GM12878 (cell line): ENCODE data around the gene ANTXR1. TPM values are rescaled to one million over a fixed set of nuclear protein-coding genes. Genes with fewer than 3 reads are reported as not detected.

ENCODE experiments used
- ATAC-seq: fragments of 200-7000 bp; cut with Tn5 transposase; 3 replicates; pipeline ENCODE4 v1.9.1; 2020; ENCODE audit warnings: mild to moderate bottlenecking, moderate library complexity
- BruUV-seq: library from RNA; stranded (reverse); fragments of 400-500 nt; replicated peaks from 2 replicates; lab custom pipeline; 2021; lab: Mats Ljungman, UMichigan
- CTCF ChIA-PET: fragments of 300-600 bp; sonication (Branson Sonifier 250); formaldehyde crosslinking; extraction: SDS; loops from one replicate; lab custom pipeline; 2021; ENCODE audit warnings: inconsistent platforms; lab: Yijun Ruan, JAX
- POLR2A ChIA-PET: fragments of 350-600 bp; formaldehyde crosslinking; extraction: SDS; loops from one replicate; lab custom pipeline; 2021; ENCODE audit warnings: inconsistent platforms; lab: Charles Lee
- RAD21 ChIA-PET: fragments of 300-600 bp; sonication (Branson Sonifier 250); formaldehyde crosslinking; loops from one replicate; lab custom pipeline; 2023; ENCODE audit warnings: antibody characterized with exemption; ENCODE audit not compliant: unreplicated experiment; lab: Charles Lee
- SMC1A ChIA-PET: fragments of 300-600 bp; sonication (Branson Sonifier 250); formaldehyde crosslinking; loops from one replicate; lab custom pipeline; 2023; ENCODE audit not compliant: unreplicated experiment, uncharacterized antibody; lab: Charles Lee
- DNase-seq: peaks from one replicate; pipeline ENCODE4 v3.0.0-alpha.2; 2011; ENCODE audit warnings: low read depth, low spot score
- FAIRE-seq: peaks from 3 replicates; lab custom pipeline; 2011; peaks lifted over from hg19 to GRCh38; lab: Jason Lieb, UNC
- H2AFZ ChIP-seq: 2 replicates; pipeline ENCODE4 v1.6.0; 2011; ENCODE audit warnings: low read depth, low read length, control low read depth; ENCODE audit not compliant: control insufficient read depth
- H3K27ac ChIP-seq: 2 replicates; pipeline ENCODE4 v1.5.1; 2011; ENCODE audit warnings: control low read depth; ENCODE audit not compliant: control insufficient read depth, insufficient read depth
- H3K27me3 ChIP-seq, 2 experiments: replicated peaks in 1 of 2; 2 replicates each; pipeline versions ENCODE4 v1.6.0 to v1.6.1; 2011; ENCODE audit warnings: low read length in 1 of 2; ENCODE audit not compliant: control insufficient read depth in 2 of 2, insufficient read depth in 2 of 2
- H3K36me3 ChIP-seq, 2 experiments: 2 replicates each; pipeline ENCODE4 v1.5.1; 2011; ENCODE audit warnings: low read length in 1 of 2; ENCODE audit not compliant: control insufficient read depth in 2 of 2, insufficient read depth in 2 of 2
- H3K4me1 ChIP-seq: 2 replicates; pipeline ENCODE4 v1.6.1; 2011; ENCODE audit warnings: mild to moderate bottlenecking, low read length, moderate library complexity, mixed read lengths; ENCODE audit not compliant: control insufficient read depth, insufficient read depth
- H3K4me2 ChIP-seq: 2 replicates; pipeline ENCODE4 v1.6.0; 2011; ENCODE audit warnings: control low read depth; ENCODE audit not compliant: control insufficient read depth, insufficient read depth
- H3K4me3 ChIP-seq: fragments of 200-600 bp; sonication (generic); 2 replicates; pipeline ENCODE4 v1.5.1; 2016
- H3K79me2 ChIP-seq: 2 replicates; pipeline ENCODE4 v1.6.0; 2011; ENCODE audit warnings: low read length; ENCODE audit not compliant: control insufficient read depth, insufficient read depth
- H3K9ac ChIP-seq: 2 replicates; pipeline ENCODE4 v1.8.0; 2011; ENCODE audit warnings: low read length, control low read depth, mixed read lengths; ENCODE audit not compliant: control insufficient read depth, insufficient read depth
- H3K9me3 ChIP-seq: replicated peaks from 3 replicates; pipeline ENCODE4 v1.5.1; 2011; ENCODE audit warnings: mild to moderate bottlenecking, low read length; ENCODE audit not compliant: control insufficient read depth, insufficient read depth
- H4K20me1 ChIP-seq: 2 replicates; pipeline ENCODE4 v1.6.0; 2011; ENCODE audit not compliant: control insufficient read depth, insufficient read depth
- EED ChIP-seq: sonication (generic); IDR thresholded peaks from 2 replicates; pipeline ENCODE4 v1.6.1; 2016; ENCODE audit warnings: antibody characterized with exemption, low read depth
- GABPA ChIP-seq: IDR thresholded peaks from 2 replicates; pipeline ENCODE4 v1.6.1; 2014; ENCODE audit warnings: antibody characterized with exemption, low read depth, mild to moderate bottlenecking, inconsistent platforms
- HCFC1 ChIP-seq: fragments of 150-350 bp; IDR thresholded peaks from 2 replicates; pipeline ENCODE4 v1.6.1; 2014; ENCODE audit warnings: low read length
- HDAC6 ChIP-seq: fragments of 200-600 bp; sonication (generic); IDR thresholded peaks from one replicate; pipeline ENCODE4 v1.8.0; 2017; ENCODE audit warnings: antibody characterized with exemption; ENCODE audit not compliant: unreplicated experiment
- IKZF2 ChIP-seq, 2 experiments: fragments of 450-650 bp; IDR thresholded peaks; 2 replicates each; pipeline ENCODE4 v1.6.1; 2017; ENCODE audit warnings: mild to moderate bottlenecking in 2 of 2, moderate library complexity in 2 of 2
- MAX ChIP-seq: IDR thresholded peaks from 2 replicates; pipeline ENCODE4 v1.6.1; 2012; ENCODE audit warnings: low read depth, low read length, improper control_type of control experiment
- MEF2B ChIP-seq: fragments of 450-650 bp; IDR thresholded peaks from 2 replicates; pipeline ENCODE4 v1.6.1; 2018; ENCODE audit warnings: mild to moderate bottlenecking, moderate library complexity; ENCODE audit not compliant: partially characterized antibody, poor library complexity, severe bottlenecking
- NBN ChIP-seq: fragments of 450-650 bp; IDR thresholded peaks from 2 replicates; pipeline ENCODE4 v1.6.1; 2016
- NFYB ChIP-seq: IDR thresholded peaks from 2 replicates; pipeline ENCODE4 v1.6.1; 2011; ENCODE audit warnings: low read depth, mild to moderate bottlenecking, low read length, improper control_type of control experiment, moderate library complexity; ENCODE audit not compliant: insufficient read depth
- RAD51 ChIP-seq: fragments of 450-650 bp; IDR thresholded peaks from 2 replicates; pipeline ENCODE4 v1.6.1; 2016; ENCODE audit warnings: moderate library complexity, mild to moderate bottlenecking, inconsistent platforms
- TARDBP ChIP-seq: IDR thresholded peaks from 2 replicates; pipeline ENCODE4 v1.6.1; 2016; ENCODE audit warnings: borderline replicate concordance
- YY1 ChIP-seq: IDR thresholded peaks from 2 replicates; pipeline ENCODE4 v1.6.1; 2011; ENCODE audit warnings: low read depth, mild to moderate bottlenecking, low read length
- WGBS: methylation state at CpG from one replicate; pipeline ENCODE4 v1.1.6; 2016; ENCODE audit warnings: low lambda C conversion rate; ENCODE audit not compliant: insufficient replicate concordance, insufficient coverage; ENCODE audit errors: missing lambda C conversion rate; 5-methylcytosine and 5-hydroxymethylcytosine counted together
- in situ Hi-C: fragments of 300-500 bp; cut with MboI; formaldehyde crosslinking; loops from 9 replicates; pipeline ENCODE4 v1.14.3; 2018; ENCODE audit warnings: mixed read lengths
- intact Hi-C: fragments of 100-400 bp; cut with micrococcal nuclease; formaldehyde crosslinking; loops from one replicate; pipeline ENCODE4 v1.14.2; 2022; ENCODE audit not compliant: unreplicated experiment
- polyA plus RNA-seq, 11 experiments: library from polyadenylated mRNA; depleted of rRNA in 4 of 11; unstranded in 6 of 11; stranded (reverse) in 5 of 11; fragments of >200 nt; fragmentation: Nextera tagmentation in 4 of 11; fragmentation: Illumina TruSeq in 1 of 11; extraction: Ambion mirVana in 4 of 11; extraction: Trizol in 1 of 11; gene quantifications; 1 replicate in 1 of 11; 2 replicates in 10 of 11; pipeline versions ENCODE4 v1.2.1 to v1.2.3, GENCODE V29; 2011 to 2016; ENCODE audit warnings: inconsistent platforms in 2 of 11, missing spikeins in 2 of 11, low read depth in 1 of 11
- total RNA-seq, 4 experiments: library from RNA; depleted of rRNA in 3 of 4; stranded (reverse); fragments of >200 nt in 3 of 4; fragmentation: Illumina TruSeq in 1 of 4; extraction: Trizol in 1 of 4; gene quantifications; 2 replicates each; pipeline versions ENCODE4 v1.2.1 to v1.2.3, GENCODE V29; 2013 to 2021
- TF ChIP-seq, protein P1 (sequence below): fragments of 450-650 bp; IDR thresholded peaks from 2 replicates; pipeline ENCODE4 v1.6.1; 2017; ENCODE audit warnings: low read depth, mild to moderate bottlenecking, moderate library complexity
- TF ChIP-seq, protein P2 (sequence below): fragments of 450-650 bp; IDR thresholded peaks from 2 replicates; pipeline ENCODE4 v1.6.1; 2017; ENCODE audit warnings: mild to moderate bottlenecking, low read depth, inconsistent platforms; ENCODE audit not compliant: poor library complexity, severe bottlenecking

Gene ANTXR1
- total and polyA plus RNA-seq, 10 of the 15 experiments (the other 5 are each of a cell fraction or from before 2014, with no cell fraction given) = 0.09 to 0.26 TPM; not detected in 8

GRCh38 chr2:69285379-69285894, 272.5 kb downstream of the ANTXR1 start:
- ATAC-seq = no peak
- Histone ChIP-seq H3K4me2 (no peak overlapping the region), H3K9me3 (no peaks in the 10 kb centered on the region), H3K4me3 (no peak overlapping the region)
- POLR2A ChIA-PET = no interaction called here
- intact Hi-C loops = no loop called here
- TF ChIP-seq, protein P1, sequence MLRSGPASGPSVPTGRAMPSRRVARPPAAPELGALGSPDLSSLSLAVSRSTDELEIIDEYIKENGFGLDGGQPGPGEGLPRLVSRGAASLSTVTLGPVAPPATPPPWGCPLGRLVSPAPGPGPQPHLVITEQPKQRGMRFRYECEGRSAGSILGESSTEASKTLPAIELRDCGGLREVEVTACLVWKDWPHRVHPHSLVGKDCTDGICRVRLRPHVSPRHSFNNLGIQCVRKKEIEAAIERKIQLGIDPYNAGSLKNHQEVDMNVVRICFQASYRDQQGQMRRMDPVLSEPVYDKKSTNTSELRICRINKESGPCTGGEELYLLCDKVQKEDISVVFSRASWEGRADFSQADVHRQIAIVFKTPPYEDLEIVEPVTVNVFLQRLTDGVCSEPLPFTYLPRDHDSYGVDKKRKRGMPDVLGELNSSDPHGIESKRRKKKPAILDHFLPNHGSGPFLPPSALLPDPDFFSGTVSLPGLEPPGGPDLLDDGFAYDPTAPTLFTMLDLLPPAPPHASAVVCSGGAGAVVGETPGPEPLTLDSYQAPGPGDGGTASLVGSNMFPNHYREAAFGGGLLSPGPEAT = no peak
- TF ChIP-seq HDAC6 (no peak), MAX (no peak), GABPA (no peak), HCFC1 (no peak), MEF2B (no peak), IKZF2 (IDR thresholded peaks at IDR 0.05) (no peak), EED (no peak), NBN (no peak), TARDBP (no peak), NFYB (no peak), YY1 (no peak), RAD51 (no peak)
- TF ChIP-seq, protein P2, sequence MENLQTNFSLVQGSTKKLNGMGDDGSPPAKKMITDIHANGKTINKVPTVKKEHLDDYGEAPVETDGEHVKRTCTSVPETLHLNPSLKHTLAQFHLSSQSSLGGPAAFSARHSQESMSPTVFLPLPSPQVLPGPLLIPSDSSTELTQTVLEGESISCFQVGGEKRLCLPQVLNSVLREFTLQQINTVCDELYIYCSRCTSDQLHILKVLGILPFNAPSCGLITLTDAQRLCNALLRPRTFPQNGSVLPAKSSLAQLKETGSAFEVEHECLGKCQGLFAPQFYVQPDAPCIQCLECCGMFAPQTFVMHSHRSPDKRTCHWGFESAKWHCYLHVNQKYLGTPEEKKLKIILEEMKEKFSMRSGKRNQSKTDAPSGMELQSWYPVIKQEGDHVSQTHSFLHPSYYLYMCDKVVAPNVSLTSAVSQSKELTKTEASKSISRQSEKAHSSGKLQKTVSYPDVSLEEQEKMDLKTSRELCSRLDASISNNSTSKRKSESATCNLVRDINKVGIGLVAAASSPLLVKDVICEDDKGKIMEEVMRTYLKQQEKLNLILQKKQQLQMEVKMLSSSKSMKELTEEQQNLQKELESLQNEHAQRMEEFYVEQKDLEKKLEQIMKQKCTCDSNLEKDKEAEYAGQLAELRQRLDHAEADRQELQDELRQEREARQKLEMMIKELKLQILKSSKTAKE = no peak
- TF ChIP-seq, all 136 proteins: peak for 0
- Histone ChIP-seq H3K27me3 (no peaks in the 10 kb centered on the region), H3K79me2 (no peaks in the 10 kb centered on the region), H2AFZ (no peak overlapping the region), H3K27ac (no peak overlapping the region), H3K36me3 (no peaks in the 10 kb centered on the region), H3K4me1 (no peaks in the 10 kb centered on the region), H4K20me1 (no peaks in the 10 kb centered on the region), H3K9ac (no peak overlapping the region)
- ChIA-PET CTCF (no interaction called here), RAD21 (no interaction called here), SMC1A (no interaction called here)
- in situ Hi-C loops = no loop called here
- DNase-seq = no peak
- FAIRE-seq = no peak
- BruUV-seq = no TSS peak
- 27% methylated on average over 3 of the region's 3 CpGs for WGBS
